Measurements from ENCODE around the gene ARSH.

- TF ChIP-seq, protein P1, sequence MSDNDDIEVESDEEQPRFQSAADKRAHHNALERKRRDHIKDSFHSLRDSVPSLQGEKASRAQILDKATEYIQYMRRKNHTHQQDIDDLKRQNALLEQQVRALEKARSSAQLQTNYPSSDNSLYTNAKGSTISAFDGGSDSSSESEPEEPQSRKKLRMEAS (IDR thresholded peaks at IDR 0.05) = no peak
- TF ChIP-seq TAF1 (IDR thresholded peaks at IDR 0.05; ENCODE audit: low read depth) (no peak), RAD21 (IDR thresholded peaks at IDR 0.05; ENCODE audit: low read depth) (no peak), YY1 (IDR thresholded peaks at IDR 0.05; ENCODE audit: low read depth) (no peak), CEBPB (IDR thresholded peaks at IDR 0.05) (no peak), TCF12 (IDR thresholded peaks at IDR 0.05; ENCODE audit: low read depth) (no peak), USF1 (IDR thresholded peaks at IDR 0.05) (no peak), ZBTB7A (IDR thresholded peaks at IDR 0.05; ENCODE audit: low read depth) (no peak), CREB1 (IDR thresholded peaks at IDR 0.05; ENCODE audit: low read depth) (no peak), EP300 (IDR thresholded peaks at IDR 0.05; ENCODE audit: borderline replicate concordance) (no peak), FOXM1 (IDR thresholded peaks at IDR 0.05; ENCODE audit: borderline replicate concordance, low read depth) (no peak), NFIC (IDR thresholded peaks at IDR 0.05) (no peak), TEAD4 (IDR thresholded peaks at IDR 0.05) (no peak)
- TF ChIP-seq, protein P2, sequence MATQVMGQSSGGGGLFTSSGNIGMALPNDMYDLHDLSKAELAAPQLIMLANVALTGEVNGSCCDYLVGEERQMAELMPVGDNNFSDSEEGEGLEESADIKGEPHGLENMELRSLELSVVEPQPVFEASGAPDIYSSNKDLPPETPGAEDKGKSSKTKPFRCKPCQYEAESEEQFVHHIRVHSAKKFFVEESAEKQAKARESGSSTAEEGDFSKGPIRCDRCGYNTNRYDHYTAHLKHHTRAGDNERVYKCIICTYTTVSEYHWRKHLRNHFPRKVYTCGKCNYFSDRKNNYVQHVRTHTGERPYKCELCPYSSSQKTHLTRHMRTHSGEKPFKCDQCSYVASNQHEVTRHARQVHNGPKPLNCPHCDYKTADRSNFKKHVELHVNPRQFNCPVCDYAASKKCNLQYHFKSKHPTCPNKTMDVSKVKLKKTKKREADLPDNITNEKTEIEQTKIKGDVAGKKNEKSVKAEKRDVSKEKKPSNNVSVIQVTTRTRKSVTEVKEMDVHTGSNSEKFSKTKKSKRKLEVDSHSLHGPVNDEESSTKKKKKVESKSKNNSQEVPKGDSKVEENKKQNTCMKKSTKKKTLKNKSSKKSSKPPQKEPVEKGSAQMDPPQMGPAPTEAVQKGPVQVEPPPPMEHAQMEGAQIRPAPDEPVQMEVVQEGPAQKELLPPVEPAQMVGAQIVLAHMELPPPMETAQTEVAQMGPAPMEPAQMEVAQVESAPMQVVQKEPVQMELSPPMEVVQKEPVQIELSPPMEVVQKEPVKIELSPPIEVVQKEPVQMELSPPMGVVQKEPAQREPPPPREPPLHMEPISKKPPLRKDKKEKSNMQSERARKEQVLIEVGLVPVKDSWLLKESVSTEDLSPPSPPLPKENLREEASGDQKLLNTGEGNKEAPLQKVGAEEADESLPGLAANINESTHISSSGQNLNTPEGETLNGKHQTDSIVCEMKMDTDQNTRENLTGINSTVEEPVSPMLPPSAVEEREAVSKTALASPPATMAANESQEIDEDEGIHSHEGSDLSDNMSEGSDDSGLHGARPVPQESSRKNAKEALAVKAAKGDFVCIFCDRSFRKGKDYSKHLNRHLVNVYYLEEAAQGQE (IDR thresholded peaks at IDR 0.05; ENCODE audit: low read depth) = no peak
These were observed 31.4 kb upstream of the ARSH start for GRCh38 chrX:2974961-2975360.

All from Ishikawa (cell line).